Common myeloid progenitor, CD34-positive (primary cell): ENCODE data around the gene TAPBP.
"Not testable (repeated sequence)": the region's sequence is repeated elsewhere in the genome, so short reads cannot be mapped to it uniquely, and the experiment has no call there.

Experiments used
- CTCF ChIA-PET: fragments of 350-600 bp; sonication (Branson Sonifier 250); formaldehyde crosslinking; loops from one replicate; lab custom pipeline; 2021; ENCODE audit warnings: antibody characterized with exemption; lab: Charles Lee
- POLR2A ChIA-PET: fragments of 350-600 bp; sonication (Branson Sonifier 250); formaldehyde crosslinking; loops from one replicate; lab custom pipeline; 2021; ENCODE audit warnings: antibody characterized with exemption; lab: Charles Lee
- DNase-seq, 3 donors: peaks; one replicate each; pipeline versions ENCODE4 v3.0.0 to v3.0.0-alpha.2; 2013
- H3K27ac ChIP-seq, 2 experiments: 1 replicate in 1 of 2; 2 replicates in 1 of 2; pipeline ENCODE4 v1.7.0; 2013; ENCODE audit warnings: inconsistent platforms in 2 of 2, low read length in 2 of 2, mild to moderate bottlenecking in 2 of 2, low read depth in 1 of 2, moderate library complexity in 1 of 2; ENCODE audit not compliant: severe bottlenecking in 2 of 2, insufficient read depth in 1 of 2, poor library complexity in 1 of 2
- H3K27me3 ChIP-seq, 5 experiments: replicated peaks in 2 of 5; 1 replicate in 3 of 5; 2 replicates in 2 of 5; pipeline versions ENCODE4 v1.6.1 to v1.7.0; 2013; ENCODE audit warnings: low read length in 4 of 5, mild to moderate bottlenecking in 2 of 5, moderate library complexity in 2 of 5, inconsistent platforms in 1 of 5; ENCODE audit not compliant: insufficient read depth in 5 of 5, control insufficient read depth in 4 of 5
- H3K36me3 ChIP-seq, 4 experiments: 1 replicate in 2 of 4; 2 replicates in 2 of 4; pipeline versions ENCODE4 v1.6.1 to v1.7.0; 2013; ENCODE audit warnings: low read length in 3 of 4, control low read depth in 1 of 4, mild to moderate bottlenecking in 1 of 4; ENCODE audit not compliant: control insufficient read depth in 4 of 4, insufficient read depth in 4 of 4
- H3K4me1 ChIP-seq, 4 experiments: 1 replicate in 3 of 4; 2 replicates in 1 of 4; pipeline versions ENCODE4 v1.6.1 to v1.7.1; 2013; ENCODE audit warnings: low read length in 3 of 4, mild to moderate bottlenecking in 3 of 4, control low read depth in 1 of 4, inconsistent platforms in 1 of 4, moderate library complexity in 1 of 4; ENCODE audit not compliant: control insufficient read depth in 4 of 4, insufficient read depth in 4 of 4; ENCODE audit errors: control extremely low read depth in 1 of 4
- H3K4me3 ChIP-seq, 7 experiments: 1 replicate in 4 of 7; 2 replicates in 3 of 7; pipeline versions ENCODE4 v1.5.1 to v1.7.0; 2013; ENCODE audit warnings: mild to moderate bottlenecking in 7 of 7, low read length in 6 of 7, moderate library complexity in 6 of 7, inconsistent platforms in 2 of 7, low read depth in 2 of 7, control low read depth in 1 of 7; ENCODE audit not compliant: insufficient read depth in 4 of 7, control insufficient read depth in 1 of 7; ENCODE audit errors: extremely low read depth in 1 of 7
- H3K9me3 ChIP-seq, 5 experiments: 1 replicate in 4 of 5; 2 replicates in 1 of 5; pipeline versions ENCODE4 v1.6.1 to v1.7.1; 2013; ENCODE audit warnings: low read length in 4 of 5, mild to moderate bottlenecking in 2 of 5, inconsistent platforms in 1 of 5, low read depth in 1 of 5, moderate library complexity in 1 of 5; ENCODE audit not compliant: control insufficient read depth in 4 of 5, insufficient read depth in 2 of 5; ENCODE audit errors: control extremely low read depth in 1 of 5
- WGBS: methylation state at CpG from one replicate; pipeline ENCODE4 v1.1.5; 2013; ENCODE audit not compliant: insufficient coverage; 5-methylcytosine and 5-hydroxymethylcytosine counted together

TAPBP gene

GRCh38 chr6:33278810-33279209 lies 35.1 kb downstream of the TAPBP start:
- no peak overlapping the region for H3K4me3 ChIP-seq
- CTCF ChIA-PET: interaction anchor here (0.8 to 9.7 kb wide), 9 partner anchors 11 to 157 kb away, joined by 3 to 96 read pairs (median 12); partner anchors contain the start of genes PFDN6, RGL2, TAPBP and WDR46
- no peak overlapping the region for H3K27ac ChIP-seq
- H3K4me1 ChIP-seq: peaks cover 2 to 57% (median 46%) of the 10 kb centered on the region in 4 experiments
- no peaks in the 10 kb centered on the region for H3K27me3 ChIP-seq
- peaks cover 0 to 80% (median 55%) of the 10 kb centered on the region in 4 experiments for H3K36me3 ChIP-seq
- POLR2A ChIA-PET: interaction anchor here (2.6 kb wide), 1 partner anchor 21 kb away, joined by 14 read pairs; no protein-coding TSS in a partner anchor
- DNase-seq: no peak
- 83% methylated on average over 1 of the region's 3 CpGs for WGBS
- H3K9me3 ChIP-seq: no peaks in the 10 kb centered on the region

GRCh38 chr6:33278392-33278741 lies 35.5 kb downstream of the TAPBP start:
- ChIA-PET POLR2A (interaction anchor here (1.1 to 2.6 kb wide), 2 partner anchors 19 to 21 kb away, joined by 3 to 14 read pairs; no protein-coding TSS in a partner anchor), CTCF (interaction anchor here (0.8 to 9.7 kb wide), 8 partner anchors 11 to 157 kb away, joined by 3 to 96 read pairs (median 12); partner anchors contain the start of genes PFDN6, RGL2, TAPBP and WDR46)
- Histone ChIP-seq H3K4me1 (peaks cover 4 to 61% (median 50%) of the 10 kb centered on the region in 4 experiments), H3K27me3 (no peaks in the 10 kb centered on the region), H3K27ac (no peak overlapping the region), H3K9me3 (no peaks in the 10 kb centered on the region), H3K4me3 (peak overlapping the region in 3 of 7 experiments; percentile 68 to 88 (median 82)), H3K36me3 (peaks cover 1 to 83% (median 55%) of the 10 kb centered on the region in 4 experiments)
- DNase-seq: no peak
- 90% methylated on average over 9 of the region's 9 CpGs for WGBS

GRCh38 chr6:33277663-33278391 lies 36.1 kb downstream of the TAPBP start:
- Histone ChIP-seq H3K27ac (peak overlapping the region in 1 of 2 experiments; percentile 67), H3K36me3 (peaks cover 3 to 86% (median 53%) of the 10 kb centered on the region in 4 experiments), H3K27me3 (no peaks in the 10 kb centered on the region), H3K4me3 (peak overlapping the region; percentile 59 to 88 (median 72)), H3K4me1 (peaks cover 7 to 66% (median 55%) of the 10 kb centered on the region in 4 experiments), H3K9me3 (no peaks in the 10 kb centered on the region)
- 22% methylated on average over 30 of the region's 39 CpGs for WGBS
- POLR2A ChIA-PET: interaction anchor here (0.9 to 2.6 kb wide), 5 partner anchors 11 to 36 kb away, joined by 3 to 14 read pairs (median 4); partner anchors contain the start of genes PFDN6, TAPBP and WDR46
- DNase-seq: peak in 2 of 3 donors; percentile 27 to 46
- CTCF ChIA-PET: interaction anchor here (0.6 to 9.7 kb wide), 20 partner anchors 11 to 203 kb away, joined by 3 to 96 read pairs (median 3); partner anchors contain the start of genes PFDN6, RGL2, TAPBP and WDR46

- Histone ChIP-seq H3K9me3 (no peaks in the 10 kb centered on the region), H3K27me3 (no peaks in the 10 kb centered on the region), H3K27ac (peak within 1 kb of the TSS; percentile 50 to 77), H3K4me3 (peak within 1 kb of the TSS; percentile 59 to 88 (median 72)), H3K36me3 (peaks cover 3 to 84% (median 48%) of the 10 kb centered on the region in 4 experiments), H3K4me1 (peaks cover 7 to 73% (median 63%) of the 10 kb centered on the region in 4 experiments)
- DNase-seq: peak; percentile 72 to 84 (median 81)
- POLR2A ChIA-PET: interaction anchor here (0.9 to 2.6 kb wide), 6 partner anchors 12 to 126 kb away, joined by 3 to 14 read pairs (median 4); partner anchors contain the start of genes PFDN6, TAPBP and WDR46
- WGBS: 0% methylated on average over 75 of the region's 80 CpGs
- CTCF ChIA-PET: interaction anchor here (0.6 to 9.7 kb wide), 21 partner anchors 10 to 342 kb away, joined by 3 to 96 read pairs (median 3); partner anchors contain the start of genes CUTA, PFDN6, RGL2 and TAPBP
These were observed 36.8 kb downstream of the TAPBP start, which contains the start of gene B3GALT4 for GRCh38 chr6:33276864-33277662. Gene B3GALT4 (plus strand): TSS chr6:33277123. CDS start chr6:33277420, 297 bp downstream.

GRCh38 chr6:33276581-33276863 lies 37.4 kb downstream of the TAPBP start:
- ChIA-PET POLR2A (interaction anchor here (1.1 to 2.6 kb wide), 3 partner anchors 12 to 127 kb away, joined by 3 to 14 read pairs (median 7); partner anchors contain the start of genes PFDN6 and WDR46), CTCF (interaction anchor here (0.6 to 9.7 kb wide), 13 partner anchors 10 to 343 kb away, joined by 3 to 96 read pairs (median 4); partner anchors contain the start of genes CUTA, PFDN6, RGL2 and WDR46)
- Histone ChIP-seq H3K27me3 (no peaks in the 10 kb centered on the region), H3K4me3 (peak overlapping the region; percentile 59 to 88 (median 72)), H3K4me1 (peaks cover 7 to 73% (median 63%) of the 10 kb centered on the region in 4 experiments), H3K27ac (peak overlapping the region; percentile 50 to 77), H3K9me3 (no peaks in the 10 kb centered on the region), H3K36me3 (peaks cover 3 to 80% (median 44%) of the 10 kb centered on the region in 4 experiments)
- no peak for DNase-seq

GRCh38 chr6:33275795-33276580 lies 37.9 kb downstream of the TAPBP start:
- Histone ChIP-seq H3K36me3 (peaks cover 3 to 74% (median 39%) of the 10 kb centered on the region in 4 experiments), H3K4me3 (peak overlapping the region in 6 of 7 experiments; percentile 59 to 88 (median 77)), H3K4me1 (peaks cover 7 to 73% (median 65%) of the 10 kb centered on the region in 4 experiments), H3K27ac (peak overlapping the region in 1 of 2 experiments; percentile 77)
- ChIA-PET CTCF (interaction anchor here (0.6 to 9.7 kb wide), 7 partner anchors 14 to 343 kb away, joined by 3 to 96 read pairs (median 11); partner anchors contain the start of genes CUTA, PFDN6, RGL2 and WDR46), POLR2A (interaction anchor here (1.1 to 2.6 kb wide), 2 partner anchors 24 to 127 kb away, joined by 3 to 14 read pairs; no protein-coding TSS in a partner anchor)
- not testable (repeated sequence) for DNase-seq, H3K9me3 ChIP-seq, H3K27me3 ChIP-seq
- 94% methylated on average over 9 of the region's 16 CpGs for WGBS
